ENCODE data around the gene UNC5B. TPM values are rescaled to one million over a fixed set of nuclear protein-coding genes. Genes with fewer than 3 reads are reported as not detected.

The UNC5B gene
- total and polyA plus RNA-seq, 10 donors = 0.74 to 21.1 (median 11.3) TPM

GRCh38 chr10:71268247-71268691, 55.9 kb downstream of the UNC5B start:
- intact Hi-C loops (cut with DNase I; ENCODE audit: low total_unique reads) = no loop called here
- DNase-seq = no peak
- Histone ChIP-seq H3K36me3 (no peaks in the 10 kb centered on the region), H3K27ac (peak overlapping the region in 1 of 8 donors; percentile 13), H3K9me3 (no peaks in the 10 kb centered on the region), H3K27me3 (replicated peaks in 1 of 7) (peaks cover 0 to 9% (median 0%) of the 10 kb centered on the region in 7 donors), H3K4me1 (peaks cover 0 to 49% (median 22%) of the 10 kb centered on the region in 6 donors), H3K4me3 (no peak overlapping the region)
- peak in 8 of 11 experiments; percentile 9 to 50 (median 36) for TF ChIP-seq CTCF (IDR thresholded peaks at IDR 0.05 in 8 of 11, conservative IDR thresholded peaks at IDR 0.05 in 3 of 11)
- TF ChIP-seq POLR2AphosphoS5 (IDR thresholded peaks at IDR 0.05) = no peak
- 73 to 87% (median 81%) methylated on average over 2 to 8 of the region's 8 CpGs for WGBS, 5 donors

DNA sequence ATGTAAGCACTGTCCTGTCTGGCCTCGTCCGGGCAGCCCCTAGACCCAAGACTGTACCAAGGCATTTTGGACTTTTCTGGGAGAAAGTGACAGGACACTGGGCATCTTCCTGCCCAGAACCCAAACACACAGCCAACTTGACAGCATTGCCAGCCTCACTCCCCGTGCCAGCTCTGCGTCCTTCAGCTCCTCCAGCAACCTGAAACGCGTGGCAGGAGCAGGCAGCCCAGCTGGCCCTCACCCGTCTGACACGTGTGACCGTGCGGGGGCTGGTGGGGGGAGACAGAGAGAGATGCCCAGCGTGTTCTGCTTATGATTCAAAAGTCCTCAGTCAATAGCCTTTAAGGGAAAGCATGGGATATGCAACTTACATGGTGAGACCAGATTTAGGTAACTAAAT, 56.4 kb downstream of the UNC5B start:
- Histone ChIP-seq H3K27ac (no peak overlapping the region), H3K36me3 (no peaks in the 10 kb centered on the region), H3K9me3 (no peaks in the 10 kb centered on the region), H3K27me3 (replicated peaks in 1 of 7) (peaks cover 0 to 9% (median 0%) of the 10 kb centered on the region in 7 donors), H3K4me1 (peaks cover 0 to 49% (median 22%) of the 10 kb centered on the region in 6 donors), H3K4me3 (no peak overlapping the region)
- WGBS, 5 donors = 77 to 82% (median 78%) methylated on average over 3 to 11 of the region's 11 CpGs
- DNase-seq = no peak
- TF ChIP-seq POLR2A (IDR thresholded peaks at IDR 0.05) (no peak), POLR2AphosphoS5 (IDR thresholded peaks at IDR 0.05) (no peak), CTCF (IDR thresholded peaks at IDR 0.05 in 8 of 11, conservative IDR thresholded peaks at IDR 0.05 in 3 of 11) (no peak)
- intact Hi-C loops (cut with DNase I; ENCODE audit: low total_unique reads) = no loop called here

- TF ChIP-seq POLR2AphosphoS5 (IDR thresholded peaks at IDR 0.05) (no peak), CTCF (IDR thresholded peaks at IDR 0.05 in 8 of 11, conservative IDR thresholded peaks at IDR 0.05 in 3 of 11) (no peak), POLR2A (IDR thresholded peaks at IDR 0.05) (no peak)
- 68 to 78% (median 72%) methylated on average over 11 of the region's 11 CpGs for WGBS, 5 donors
- no peak for DNase-seq
- intact Hi-C loops (cut with DNase I; ENCODE audit: low total_unique reads) = no loop called here
- Histone ChIP-seq H3K36me3 (no peaks in the 10 kb centered on the region), H3K4me1 (peaks cover 0 to 53% (median 23%) of the 10 kb centered on the region in 6 donors), H3K27ac (peak overlapping the region in 2 of 8 donors; percentile 20 to 53), H3K9me3 (no peaks in the 10 kb centered on the region), H3K4me3 (no peak overlapping the region), H3K27me3 (replicated peaks in 1 of 7) (peaks cover 0 to 9% (median 0%) of the 10 kb centered on the region in 7 donors)
Observed at GRCh38 chr10:71269301-71270288, 57.2 kb downstream of the UNC5B start.
